Hematopoietic multipotent progenitor cell treated with erythropoietin and hydrocortisone succinate and interleukin-3 and kit ligand, for 17 days (in vitro differentiated cells): ENCODE data around the gene DMRTA1.
"Not testable (repeated sequence)": the region's sequence is repeated elsewhere in the genome, so short reads cannot be mapped to it uniquely, and the experiment has no call there.

Source experiments
- DNase-seq: peaks from one replicate; pipeline ENCODE4 v3.0.0-alpha.2; 2015; ENCODE audit warnings: low spot score

Gene DMRTA1

GRCh38 chr9:22446589-22446949, at the start of gene DMRTA1:
Gene DMRTA1, plus strand, starts transcription at chr9:22446824. Its CDS starts 242 bp downstream, at chr9:22447066.
- DNase-seq, result no peak

GRCh38 chr9:22401671-22402070, 45.0 kb upstream of the DMRTA1 start:
- DNase-seq, result no peak

GRCh38 chr9:22405869-22406659, 40.6 kb upstream of the DMRTA1 start:
- DNase-seq, result no peak

GRCh38 chr9:22413884-22414283, 32.7 kb upstream of the DMRTA1 start:
- DNase-seq, result no peak

GRCh38 chr9:22415941-22416691, 30.5 kb upstream of the DMRTA1 start:
- DNase-seq, result no peak

GRCh38 chr9:22416692-22417060, 29.9 kb upstream of the DMRTA1 start:
- no peak for DNase-seq

- no peak for DNase-seq
Measured at GRCh38 chr9:22423566-22423965, 23.1 kb upstream of the DMRTA1 start.

GRCh38 chr9:22424616-22425015, 22.0 kb upstream of the DMRTA1 start:
- no peak for DNase-seq

- no peak for DNase-seq
Measured at GRCh38 chr9:22425551-22425950, 21.1 kb upstream of the DMRTA1 start.

GRCh38 chr9:22427226-22427880, 19.3 kb upstream of the DMRTA1 start:
- DNase-seq, result no peak

- no peak for DNase-seq
Measured at GRCh38 chr9:22433691-22434090, 12.9 kb upstream of the DMRTA1 start.

GRCh38 chr9:22435252-22435651, 11.4 kb upstream of the DMRTA1 start:
- DNase-seq, result not testable (repeated sequence)

- DNase-seq, result not testable (repeated sequence)
Measured at GRCh38 chr9:22437461-22438067, 9.1 kb upstream of the DMRTA1 start.

GRCh38 chr9:22440841-22441240, 5.8 kb upstream of the DMRTA1 start:
- DNase-seq, result no peak

- no peak for DNase-seq
Measured at GRCh38 chr9:22446950-22447617, 460 bp downstream of the DMRTA1 start.

GRCh38 chr9:22447618-22448305, 1.1 kb downstream of the DMRTA1 start:
- DNase-seq, result no peak

GRCh38 chr9:22449719-22450118, 3.1 kb downstream of the DMRTA1 start:
- DNase-seq, result no peak

GRCh38 chr9:22452415-22453010, 5.9 kb downstream of the DMRTA1 start:
- DNase-seq, result peak; percentile 35

- DNase-seq, result no peak
Measured at GRCh38 chr9:22454016-22454415, 7.4 kb downstream of the DMRTA1 start.

GRCh38 chr9:22455181-22455580, 8.6 kb downstream of the DMRTA1 start:
- DNase-seq, result no peak

- no peak for DNase-seq
Measured at GRCh38 chr9:22457448-22457847, 10.8 kb downstream of the DMRTA1 start.
